D721Med (cell line): Measurements from ENCODE around the gene GID8.

Experiments used
- DNase-seq: peaks from one replicate; pipeline ENCODE4 v3.0.0; 2011; ENCODE audit warnings: low spot score; ENCODE audit not compliant: insufficient read length
- FAIRE-seq: peaks from 2 replicates; lab custom pipeline; 2011; peaks lifted over from hg19 to GRCh38; lab: Jason Lieb, UNC
- TF ChIP-seq, protein P1 (sequence below): IDR thresholded peaks from 2 replicates; pipeline ENCODE4 v1.5.1; 2012; ENCODE audit warnings: mild to moderate bottlenecking, control low read depth; ENCODE audit not compliant: insufficient read depth; ENCODE audit errors: missing control alignments

GID8 gene

GRCh38 chr20:62910217-62910766 lies 27.7 kb upstream of the GID8 start:
- FAIRE-seq = no peak
- TF ChIP-seq, protein P1, sequence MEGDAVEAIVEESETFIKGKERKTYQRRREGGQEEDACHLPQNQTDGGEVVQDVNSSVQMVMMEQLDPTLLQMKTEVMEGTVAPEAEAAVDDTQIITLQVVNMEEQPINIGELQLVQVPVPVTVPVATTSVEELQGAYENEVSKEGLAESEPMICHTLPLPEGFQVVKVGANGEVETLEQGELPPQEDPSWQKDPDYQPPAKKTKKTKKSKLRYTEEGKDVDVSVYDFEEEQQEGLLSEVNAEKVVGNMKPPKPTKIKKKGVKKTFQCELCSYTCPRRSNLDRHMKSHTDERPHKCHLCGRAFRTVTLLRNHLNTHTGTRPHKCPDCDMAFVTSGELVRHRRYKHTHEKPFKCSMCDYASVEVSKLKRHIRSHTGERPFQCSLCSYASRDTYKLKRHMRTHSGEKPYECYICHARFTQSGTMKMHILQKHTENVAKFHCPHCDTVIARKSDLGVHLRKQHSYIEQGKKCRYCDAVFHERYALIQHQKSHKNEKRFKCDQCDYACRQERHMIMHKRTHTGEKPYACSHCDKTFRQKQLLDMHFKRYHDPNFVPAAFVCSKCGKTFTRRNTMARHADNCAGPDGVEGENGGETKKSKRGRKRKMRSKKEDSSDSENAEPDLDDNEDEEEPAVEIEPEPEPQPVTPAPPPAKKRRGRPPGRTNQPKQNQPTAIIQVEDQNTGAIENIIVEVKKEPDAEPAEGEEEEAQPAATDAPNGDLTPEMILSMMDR = no peak
- no peak for DNase-seq

GRCh38 chr20:62910777-62911497 lies 27.0 kb upstream of the GID8 start:
- no peak for FAIRE-seq
- TF ChIP-seq, protein P1 = no peak
- no peak for DNase-seq

DNA sequence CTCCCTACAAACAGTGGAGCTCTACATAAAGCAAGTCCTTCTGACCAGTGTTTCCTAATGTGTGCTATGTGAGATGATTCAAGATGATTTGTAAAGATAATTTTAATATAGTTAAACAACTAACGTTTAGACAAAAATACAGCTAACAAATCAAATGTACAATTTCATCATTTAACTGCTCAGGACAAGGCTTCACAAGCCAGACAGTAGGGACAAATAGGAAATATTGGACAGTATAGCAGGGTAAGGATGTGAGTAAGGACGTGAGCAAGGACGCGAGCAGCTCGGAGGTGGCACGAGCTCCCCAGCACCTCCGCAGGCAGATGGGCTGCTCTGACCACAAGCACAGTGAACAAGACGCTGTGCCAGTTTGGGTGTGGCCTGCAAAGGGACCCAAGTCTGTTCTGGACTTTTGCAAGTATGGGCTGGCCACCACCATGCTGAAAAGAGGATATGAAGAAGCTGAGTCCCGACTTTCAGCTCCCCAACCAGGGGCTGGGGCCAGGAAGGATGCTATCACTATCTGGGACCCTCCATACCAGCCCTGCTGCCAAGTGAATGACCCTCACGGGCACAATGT lies 26.2 kb upstream of the GID8 start:
- FAIRE-seq (no peak), DNase-seq (no peak)
- TF ChIP-seq, protein P1 = no peak

DNA sequence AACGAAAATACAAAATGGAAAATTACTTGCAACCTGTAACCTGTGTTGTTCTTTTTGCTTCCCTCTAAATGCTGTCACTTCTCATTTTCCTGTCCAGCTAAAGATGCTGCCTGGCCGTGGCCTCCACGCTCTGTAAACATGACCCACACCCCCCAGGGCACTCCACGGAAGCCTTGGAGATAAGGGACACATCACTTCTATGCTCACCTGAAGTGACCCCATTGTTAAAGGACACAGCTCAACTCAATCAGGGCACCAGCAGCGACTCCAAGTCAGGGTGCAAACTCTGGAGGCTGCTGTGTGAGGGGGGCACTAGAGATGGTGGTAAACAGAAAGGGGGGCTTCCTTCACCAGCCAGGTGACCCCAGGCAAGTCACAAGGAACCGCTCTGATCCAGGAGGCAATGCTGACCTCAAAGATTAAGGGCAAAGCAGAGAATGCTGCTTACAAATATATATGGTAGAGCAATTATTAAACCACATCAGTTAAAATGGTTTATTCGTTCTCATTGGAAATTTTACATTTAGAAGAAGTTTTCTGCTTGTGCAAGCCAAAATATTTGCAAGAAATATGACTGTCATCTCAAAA lies 24.8 kb upstream of the GID8 start:
- DNase-seq (no peak), FAIRE-seq (no peak)
- TF ChIP-seq, protein P1 = no peak

DNA sequence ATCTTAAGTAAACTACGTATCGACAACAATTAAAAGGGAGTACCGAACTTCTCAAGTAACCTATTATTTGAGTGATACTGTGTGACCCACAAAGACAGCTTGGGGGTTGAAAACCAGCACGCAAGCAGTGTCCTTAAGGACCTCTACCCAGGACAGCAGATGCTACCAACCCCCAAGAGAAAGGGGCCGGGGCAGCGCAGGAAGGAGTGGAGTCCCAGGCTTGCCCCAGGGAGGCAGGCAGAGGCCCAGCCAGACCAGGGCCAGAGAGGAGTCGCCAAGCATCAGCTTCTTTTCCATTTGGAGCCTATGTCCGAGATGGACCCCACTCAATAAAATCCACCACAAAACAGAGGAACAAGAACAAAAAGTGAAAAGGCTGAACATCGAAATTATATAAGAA lies 23.5 kb upstream of the GID8 start:
- TF ChIP-seq, protein P1 = no peak
- DNase-seq (no peak), FAIRE-seq (no peak)

DNA sequence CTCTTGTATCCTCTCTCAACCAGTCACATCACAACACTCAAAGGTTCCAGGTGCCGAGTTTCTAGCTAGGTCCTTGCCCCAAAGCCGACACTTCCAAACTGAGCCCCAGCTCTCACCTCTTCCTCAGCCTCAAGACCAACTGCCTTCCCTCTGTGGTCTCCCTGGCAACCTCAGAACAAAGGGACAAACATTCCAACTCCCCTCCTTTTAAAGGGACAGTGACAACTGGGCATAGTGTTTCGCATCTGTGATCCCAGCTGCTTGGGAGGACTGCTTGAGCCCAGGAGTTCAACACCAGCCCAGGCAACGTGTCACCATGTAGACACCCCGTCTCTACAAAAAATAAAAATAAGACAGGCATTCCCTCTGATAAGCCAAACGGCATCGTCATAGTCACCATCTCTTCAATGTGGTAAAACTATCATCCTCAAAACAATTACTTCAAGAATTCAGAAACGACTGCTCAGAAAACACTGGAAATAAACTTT lies 22.9 kb upstream of the GID8 start:
- FAIRE-seq (no peak), DNase-seq (no peak)
- TF ChIP-seq, protein P1 = no peak
